H9 (cell line): Measurements from ENCODE around the gene SLC16A14. TPM values are rescaled to one million over a fixed set of nuclear protein-coding genes. Genes with fewer than 3 reads are reported as not detected.

ENCODE experiments used
- DNase-seq: peaks from one replicate; pipeline ENCODE4 v3.0.0-alpha.2; 2017
- H2AFZ ChIP-seq: one replicate; pipeline ENCODE4 v1.6.1; 2013; ENCODE audit warnings: mild to moderate bottlenecking, low read length, control low read depth, moderate library complexity
- H2AK5ac ChIP-seq: 2 replicates; pipeline ENCODE4 v1.6.1; 2013; ENCODE audit warnings: low read length, control low read depth, mixed read lengths; ENCODE audit not compliant: insufficient read length
- H2BK120ac ChIP-seq: one replicate; pipeline ENCODE4 v1.6.1; 2013; ENCODE audit warnings: low read depth, mild to moderate bottlenecking, low read length, control low read depth, inconsistent platforms; ENCODE audit not compliant: poor library complexity, severe bottlenecking
- H2BK12ac ChIP-seq: 2 replicates; pipeline ENCODE4 v1.6.1; 2013; ENCODE audit warnings: low read length, control low read depth, mixed read lengths, low read depth; ENCODE audit not compliant: insufficient read length
- H2BK15ac ChIP-seq: 2 replicates; pipeline ENCODE4 v1.6.1; 2013; ENCODE audit warnings: low read depth, low read length, control low read depth
- H2BK20ac ChIP-seq: one replicate; pipeline ENCODE4 v1.6.1; 2013; ENCODE audit warnings: low read depth, mild to moderate bottlenecking, low read length, control low read depth, inconsistent platforms; ENCODE audit not compliant: poor library complexity, severe bottlenecking
- H2BK5ac ChIP-seq: 2 replicates; pipeline ENCODE4 v1.6.1; 2013; ENCODE audit warnings: low read length, control low read depth, mixed read lengths; ENCODE audit not compliant: insufficient read length
- H3K14ac ChIP-seq: 2 replicates; pipeline ENCODE4 v1.6.1; 2013; ENCODE audit warnings: low read length, control low read depth; ENCODE audit not compliant: insufficient read depth
- H3K18ac ChIP-seq: 2 replicates; pipeline ENCODE4 v1.6.1; 2013; ENCODE audit warnings: low read depth, mild to moderate bottlenecking, mixed read lengths, low read length, control low read depth; ENCODE audit not compliant: insufficient read length
- H3K23ac ChIP-seq: 2 replicates; pipeline ENCODE4 v1.6.1; 2013; ENCODE audit warnings: low read length, control low read depth, mixed read lengths, low read depth; ENCODE audit not compliant: insufficient read length
- H3K23me2 ChIP-seq: 2 replicates; pipeline ENCODE4 v1.6.1; 2013; ENCODE audit warnings: low read depth, mild to moderate bottlenecking, mixed read lengths, low read length, control low read depth; ENCODE audit not compliant: insufficient read length, poor library complexity, severe bottlenecking
- H3K27ac ChIP-seq: 2 replicates; pipeline ENCODE4 v1.5.1; 2013; ENCODE audit warnings: low read length, control low read depth, mixed read lengths, low read depth; ENCODE audit not compliant: insufficient read length
- H3K27me3 ChIP-seq: 2 replicates; pipeline ENCODE4 v1.6.1; 2013; ENCODE audit warnings: low read length, control low read depth, inconsistent platforms; ENCODE audit not compliant: insufficient read depth
- H3K4ac ChIP-seq: 2 replicates; pipeline ENCODE4 v1.6.1; 2013; ENCODE audit warnings: low read depth, mild to moderate bottlenecking, control low read depth, inconsistent platforms, low read length, moderate library complexity
- H3K4me1 ChIP-seq: 2 replicates; pipeline ENCODE4 v1.6.1; 2013; ENCODE audit warnings: low read length, control low read depth, inconsistent platforms; ENCODE audit not compliant: insufficient read depth
- H3K4me2 ChIP-seq: 2 replicates; pipeline ENCODE4 v1.6.1; 2013; ENCODE audit warnings: low read length, control low read depth, mixed read lengths; ENCODE audit not compliant: insufficient read length, insufficient read depth
- H3K56ac ChIP-seq: 2 replicates; pipeline ENCODE4 v1.6.1; 2013; ENCODE audit warnings: low read depth, mild to moderate bottlenecking, mixed read lengths, low read length, control low read depth; ENCODE audit not compliant: insufficient read length
- H3K79me1 ChIP-seq: 2 replicates; pipeline ENCODE4 v1.6.1; 2013; ENCODE audit warnings: low read depth, mild to moderate bottlenecking, moderate library complexity, low read length, control low read depth, inconsistent platforms; ENCODE audit not compliant: insufficient read depth, poor library complexity, severe bottlenecking
- H3K79me2 ChIP-seq: 2 replicates; pipeline ENCODE4 v1.6.1; 2013; ENCODE audit warnings: low read length, control low read depth, inconsistent platforms; ENCODE audit not compliant: insufficient read depth
- H3K9ac ChIP-seq: 2 replicates; pipeline ENCODE4 v1.6.1; 2013; ENCODE audit warnings: low read length, control low read depth, mixed read lengths; ENCODE audit not compliant: insufficient read length; ENCODE audit errors: extremely low read depth
- H3K9me3 ChIP-seq: one replicate; pipeline ENCODE4 v1.6.1; 2013; ENCODE audit warnings: low read depth, low read length, inconsistent platforms; ENCODE audit not compliant: control insufficient read depth
- H3T11ph ChIP-seq: one replicate; pipeline ENCODE4 v1.6.1; 2013; ENCODE audit warnings: mild to moderate bottlenecking, low read length, control low read depth, inconsistent platforms
- H4K20me1 ChIP-seq: one replicate; pipeline ENCODE4 v1.6.1; 2013; ENCODE audit not compliant: control insufficient read depth, insufficient read length, insufficient read depth
- H4K5ac ChIP-seq: 2 replicates; pipeline ENCODE4 v1.6.1; 2013; ENCODE audit warnings: low read depth, mild to moderate bottlenecking, mixed read lengths, low read length, control low read depth; ENCODE audit not compliant: insufficient read length
- H4K8ac ChIP-seq: replicated peaks from 2 replicates; pipeline ENCODE4 v1.6.1; 2013; ENCODE audit warnings: low read length, control low read depth, mixed read lengths, low read depth; ENCODE audit not compliant: insufficient read length
- H4K91ac ChIP-seq: 2 replicates; pipeline ENCODE4 v1.6.1; 2013; ENCODE audit warnings: low read depth, mild to moderate bottlenecking, moderate library complexity, mixed read lengths, low read length, control low read depth; ENCODE audit not compliant: insufficient read length
- H3K27ac Mint-ChIP-seq, 3 experiments: 2 replicates in 2 of 3; 3 replicates in 1 of 3; pipeline ENCODE4 v1.8.0; 2020 to 2021; ENCODE audit warnings: mixed read lengths in 3 of 3, mild to moderate bottlenecking in 1 of 3, moderate library complexity in 1 of 3
- H3K27me3 Mint-ChIP-seq: 2 replicates; pipeline ENCODE4 v1.8.0; 2021; ENCODE audit warnings: low read depth, mild to moderate bottlenecking, moderate library complexity, mixed read lengths
- H3K36me3 Mint-ChIP-seq, 3 experiments: 2 replicates in 2 of 3; 3 replicates in 1 of 3; pipeline ENCODE4 v1.8.0; 2020 to 2021; ENCODE audit warnings: low read depth in 3 of 3, mixed read lengths in 3 of 3; ENCODE audit not compliant: insufficient read depth in 1 of 3
- H3K4me1 Mint-ChIP-seq, 2 experiments: 2 replicates each; pipeline ENCODE4 v1.8.0; 2020; ENCODE audit warnings: mixed read lengths in 2 of 2
- H3K4me3 Mint-ChIP-seq, 2 experiments: 2 replicates in 1 of 2; 3 replicates in 1 of 2; pipeline ENCODE4 v1.8.0; 2020 to 2021; ENCODE audit warnings: mild to moderate bottlenecking in 2 of 2, mixed read lengths in 2 of 2, moderate library complexity in 1 of 2
- H3K9me3 Mint-ChIP-seq, 2 experiments: 2 replicates in 1 of 2; 3 replicates in 1 of 2; pipeline ENCODE4 v1.8.0; 2020; ENCODE audit warnings: mild to moderate bottlenecking in 2 of 2, mixed read lengths in 2 of 2, moderate library complexity in 1 of 2
- WGBS: extraction: QIAGEN DNeasy Blood & Tissue Kit; methylation state at CpG from one replicate; pipeline ENCODE4 v1.1.7; 2013; ENCODE audit warnings: missing lambda C conversion rate, low lambda C conversion rate, mixed read lengths; ENCODE audit not compliant: insufficient read length; ENCODE audit errors: extremely low coverage; 5-methylcytosine and 5-hydroxymethylcytosine counted together
- total RNA-seq: library from RNA; stranded (reverse); gene quantifications from 2 replicates; pipeline ENCODE4 v1.2.1, GENCODE V29; 2021
- TF ChIP-seq, protein P1 (sequence below): fragments of 200-600 bp; sonication (generic); conservative IDR thresholded peaks from 3 replicates; pipeline ENCODE4 v1.8.0; 2021; ENCODE audit warnings: antibody characterized with exemption, mild to moderate bottlenecking

Gene SLC16A14
- total RNA-seq, 1 experiment from 2014 or later = 0.61 TPM

DNA sequence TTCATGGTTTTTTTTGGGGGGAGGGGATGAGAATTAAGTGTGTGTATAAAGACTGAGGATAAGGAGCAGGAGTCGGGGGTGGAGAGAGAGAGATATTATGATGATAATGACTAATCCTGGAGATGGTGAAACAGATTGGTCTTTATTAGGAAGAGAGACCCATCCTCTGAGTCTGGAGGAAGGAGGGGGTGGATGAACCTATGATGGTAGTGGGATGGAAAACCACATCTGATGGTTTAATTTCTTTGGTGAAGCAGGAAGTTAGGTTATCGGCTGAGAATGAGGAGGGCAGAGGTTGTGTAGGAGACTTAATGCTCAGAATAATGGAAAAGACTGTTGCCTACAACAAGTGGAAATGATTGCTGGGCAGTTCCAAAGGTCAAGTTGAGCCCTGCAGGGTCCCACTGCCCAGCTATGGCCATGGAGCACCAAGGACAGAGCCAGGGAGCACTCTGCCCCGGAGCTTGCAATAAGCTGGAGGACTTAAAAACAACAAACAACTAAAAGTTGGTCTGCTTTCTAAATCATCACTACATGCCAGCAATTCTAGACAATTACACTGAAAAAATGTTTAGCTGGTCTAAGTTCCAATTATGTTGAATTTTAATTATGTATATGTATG lies 7.9 kb downstream of the SLC16A14 start:
- DNase-seq = no peak
- H3K79me2 ChIP-seq = no peaks in the 10 kb centered on the region
- peak overlapping the region in 1 of 3 experiments; percentile 45; a peak in 1 of 7 replicates for H3K27ac Mint-ChIP-seq

More for the DNA sequence above, 7.9 kb downstream of the SLC16A14 start:
- TF ChIP-seq, protein P1, sequence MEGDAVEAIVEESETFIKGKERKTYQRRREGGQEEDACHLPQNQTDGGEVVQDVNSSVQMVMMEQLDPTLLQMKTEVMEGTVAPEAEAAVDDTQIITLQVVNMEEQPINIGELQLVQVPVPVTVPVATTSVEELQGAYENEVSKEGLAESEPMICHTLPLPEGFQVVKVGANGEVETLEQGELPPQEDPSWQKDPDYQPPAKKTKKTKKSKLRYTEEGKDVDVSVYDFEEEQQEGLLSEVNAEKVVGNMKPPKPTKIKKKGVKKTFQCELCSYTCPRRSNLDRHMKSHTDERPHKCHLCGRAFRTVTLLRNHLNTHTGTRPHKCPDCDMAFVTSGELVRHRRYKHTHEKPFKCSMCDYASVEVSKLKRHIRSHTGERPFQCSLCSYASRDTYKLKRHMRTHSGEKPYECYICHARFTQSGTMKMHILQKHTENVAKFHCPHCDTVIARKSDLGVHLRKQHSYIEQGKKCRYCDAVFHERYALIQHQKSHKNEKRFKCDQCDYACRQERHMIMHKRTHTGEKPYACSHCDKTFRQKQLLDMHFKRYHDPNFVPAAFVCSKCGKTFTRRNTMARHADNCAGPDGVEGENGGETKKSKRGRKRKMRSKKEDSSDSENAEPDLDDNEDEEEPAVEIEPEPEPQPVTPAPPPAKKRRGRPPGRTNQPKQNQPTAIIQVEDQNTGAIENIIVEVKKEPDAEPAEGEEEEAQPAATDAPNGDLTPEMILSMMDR = no peak
- Histone ChIP-seq H3K18ac (no peak overlapping the region), H3K27ac (no peak overlapping the region), H2BK20ac (no peak overlapping the region), H2BK120ac (no peak overlapping the region), H4K5ac (no peak overlapping the region), H2AFZ (no peak overlapping the region), H3K4ac (no peak overlapping the region), H3K9ac (no peak overlapping the region), H3K27me3 (no peaks in the 10 kb centered on the region), H4K8ac (no peak overlapping the region), H3K14ac (no peak overlapping the region), H3K4me2 (no peak overlapping the region), H3K56ac (no peak overlapping the region), H3K23ac (no peak overlapping the region), H3T11ph (no peak overlapping the region), H4K20me1 (no peaks in the 10 kb centered on the region), H3K4me1 (no peaks in the 10 kb centered on the region), H2BK15ac (no peak overlapping the region), H2AK5ac (no peak overlapping the region), H3K79me1 (no peaks in the 10 kb centered on the region), H2BK5ac (no peak overlapping the region), H3K23me2 (no peaks in the 10 kb centered on the region), H2BK12ac (no peak overlapping the region), H4K91ac (no peak overlapping the region), H3K9me3 (no peaks in the 10 kb centered on the region)
- H3K4me1 Mint-ChIP-seq = peaks cover 0 to 2% of the 10 kb centered on the region in 2 experiments; a peak in 1 of 4 replicates
- no peaks in the 10 kb centered on the region for H3K27me3 Mint-ChIP-seq
- H3K9me3 Mint-ChIP-seq = peaks cover 0 to 2% of the 10 kb centered on the region in 2 experiments; a peak in 2 of 5 replicates
- H3K4me3 Mint-ChIP-seq = no peak overlapping the region
- peaks cover 2 to 16% (median 8%) of the 10 kb centered on the region in 3 experiments; a peak in 6 of 7 replicates for H3K36me3 Mint-ChIP-seq
- WGBS = 100% methylated on average over 1 of the region's 3 CpGs
